GM04504 (cell line): Measurements from ENCODE around the gene SGK1.
"Not testable (repeated sequence)": the region's sequence is repeated elsewhere in the genome, so short reads cannot be mapped to it uniquely, and the experiment has no call there.

Experiments used
- DNase-seq: peaks from one replicate; pipeline ENCODE4 v3.0.0-alpha.2; 2012; ENCODE audit warnings: low read depth

SGK1 gene

DNA sequence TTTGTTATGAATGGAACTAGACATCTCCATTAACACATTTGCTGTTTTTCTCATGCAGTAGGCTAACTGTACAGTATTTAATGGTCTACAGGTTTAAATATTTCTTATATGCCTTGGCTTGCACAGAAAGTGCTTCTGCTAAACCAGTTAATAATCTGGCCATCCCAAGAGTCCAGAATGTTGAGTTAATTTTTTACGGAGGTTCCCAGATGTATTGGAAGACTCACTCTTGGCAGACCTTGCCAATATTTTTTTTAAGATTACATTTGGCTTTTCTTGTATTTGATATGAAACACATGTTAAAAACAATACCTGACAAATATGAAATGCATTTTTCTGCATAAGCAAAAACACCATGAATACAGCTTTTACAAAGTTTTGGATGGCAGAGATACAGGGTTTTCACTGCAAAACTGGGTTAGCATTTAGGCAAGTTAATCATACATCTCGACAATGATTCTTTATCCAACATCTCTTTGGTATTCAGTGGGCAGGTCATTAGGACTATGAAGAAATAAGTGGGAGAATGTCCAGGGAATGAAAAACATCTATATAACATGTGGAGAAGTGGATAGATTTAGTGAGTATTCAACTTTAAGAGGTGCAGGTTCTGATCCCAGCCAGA, 94.0 kb downstream of the SGK1 start:
- peak; percentile 48 for DNase-seq

GRCh38 chr6:134221250-134221649, 96.7 kb downstream of the SGK1 start:
- DNase-seq: no peak

DNA sequence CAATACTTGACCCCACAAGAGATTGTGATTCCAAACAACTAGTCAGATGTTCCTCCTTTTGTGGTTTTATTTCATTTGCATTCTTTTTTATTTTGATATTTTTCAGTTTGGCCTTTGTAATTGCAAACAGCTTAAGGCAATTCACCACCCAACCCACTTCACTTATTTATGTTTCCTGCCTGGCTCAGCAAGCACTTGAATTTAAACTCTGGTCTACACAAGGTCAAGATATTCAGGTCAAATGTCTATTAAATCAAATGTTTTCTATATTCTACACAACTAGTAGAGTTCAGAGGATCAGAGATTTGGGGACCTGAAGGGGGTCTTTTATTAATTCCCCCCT, 100.1 kb downstream of the SGK1 start:
- DNase-seq: no peak

GRCh38 chr6:134217105-134217797, 100.7 kb downstream of the SGK1 start:
- DNase-seq: peak; percentile 25

DNA sequence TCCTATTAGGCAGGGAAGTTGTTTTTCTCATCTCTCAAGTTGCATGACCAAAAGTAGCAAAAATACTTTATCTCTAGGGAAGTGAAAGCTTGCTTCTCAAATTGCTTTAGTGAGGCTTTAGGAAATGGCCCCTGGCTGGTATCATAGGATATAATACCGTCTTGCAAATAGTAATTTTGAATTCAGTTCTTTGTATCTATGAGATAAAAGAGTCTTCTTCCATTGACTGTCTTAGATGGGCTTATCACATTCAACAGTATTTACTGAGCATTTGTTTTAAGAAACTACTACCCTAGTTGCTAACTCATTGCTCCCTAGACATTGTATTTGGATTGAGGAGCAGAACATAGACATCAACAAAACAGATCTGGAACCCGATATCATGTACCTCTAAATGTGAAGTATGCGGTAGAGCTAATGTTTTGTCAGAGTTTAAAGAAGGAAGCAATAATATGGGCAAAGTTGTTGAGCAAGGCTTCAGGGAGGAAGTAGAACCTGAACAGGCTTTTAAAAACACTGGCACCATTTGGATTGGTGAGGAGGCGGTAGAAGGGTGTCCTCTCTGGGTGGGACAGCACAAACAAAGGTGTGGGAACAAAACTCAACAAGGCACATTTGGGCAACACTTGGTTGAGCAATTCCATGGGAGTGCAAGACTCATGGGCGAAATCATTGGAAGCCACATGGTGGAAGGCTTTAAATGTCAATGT, 101.5 kb downstream of the SGK1 start:
- DNase-seq: no peak

GRCh38 chr6:134213410-134213809, 104.5 kb downstream of the SGK1 start:
- not testable (repeated sequence) for DNase-seq

DNA sequence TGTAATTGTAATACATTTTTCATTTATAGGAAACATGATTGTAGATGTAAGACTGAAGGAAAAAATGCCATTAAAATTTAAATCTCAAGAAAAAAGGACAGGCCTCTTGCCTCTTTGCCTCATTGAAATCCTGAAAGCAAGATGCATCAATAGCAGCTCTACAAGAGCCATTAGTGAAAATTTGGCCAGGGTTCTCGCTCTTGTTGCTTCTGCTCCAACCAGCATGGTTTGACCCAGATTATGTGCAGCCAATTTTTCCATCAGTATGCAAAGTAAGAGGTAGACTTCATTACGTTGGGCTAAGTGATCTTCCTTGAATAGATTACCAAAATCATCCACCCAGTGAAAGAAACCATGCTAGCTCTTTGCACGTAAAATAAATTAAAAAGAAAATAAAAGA, 106.6 kb downstream of the SGK1 start:
- no peak for DNase-seq

DNA sequence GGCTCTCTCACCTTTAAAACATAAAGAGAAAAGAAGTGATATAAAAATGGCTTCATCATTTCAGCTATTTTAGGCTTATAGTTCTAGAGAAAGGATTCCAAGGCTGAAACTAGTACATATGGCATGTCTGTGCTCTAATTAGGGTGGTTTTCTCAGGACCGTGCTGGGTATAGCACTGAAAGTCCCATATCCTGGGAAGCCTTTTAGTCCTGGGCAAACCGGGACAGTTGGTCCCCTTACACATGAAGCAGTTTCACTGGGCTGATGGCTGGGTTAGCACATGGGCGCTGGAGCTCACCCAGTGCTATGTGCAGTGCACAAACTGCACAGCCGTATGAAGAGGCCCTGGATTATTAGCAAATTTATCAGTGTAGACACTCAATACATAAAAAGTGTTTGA, 110.5 kb downstream of the SGK1 start:
- no peak for DNase-seq

DNA sequence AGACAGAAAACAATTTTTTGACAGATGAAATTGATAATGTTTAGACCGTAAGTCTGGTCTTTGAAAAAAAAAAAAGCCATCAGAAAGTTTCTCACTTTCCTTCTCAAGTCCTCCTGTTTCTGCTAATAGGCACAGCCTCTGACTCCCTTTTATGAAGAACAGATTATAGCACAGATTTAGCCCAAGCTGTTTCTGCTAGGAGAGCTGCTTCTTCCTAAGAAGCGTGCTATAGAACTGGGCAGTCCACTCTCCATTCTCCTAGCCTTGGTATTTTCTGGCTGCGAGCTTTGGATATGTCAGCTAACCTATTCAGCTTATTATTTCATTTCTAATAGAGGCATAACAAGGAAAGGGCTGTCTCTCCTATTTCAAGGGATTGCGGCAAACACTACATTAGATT, 112.5 kb downstream of the SGK1 start:
- DNase-seq: no peak

DNA sequence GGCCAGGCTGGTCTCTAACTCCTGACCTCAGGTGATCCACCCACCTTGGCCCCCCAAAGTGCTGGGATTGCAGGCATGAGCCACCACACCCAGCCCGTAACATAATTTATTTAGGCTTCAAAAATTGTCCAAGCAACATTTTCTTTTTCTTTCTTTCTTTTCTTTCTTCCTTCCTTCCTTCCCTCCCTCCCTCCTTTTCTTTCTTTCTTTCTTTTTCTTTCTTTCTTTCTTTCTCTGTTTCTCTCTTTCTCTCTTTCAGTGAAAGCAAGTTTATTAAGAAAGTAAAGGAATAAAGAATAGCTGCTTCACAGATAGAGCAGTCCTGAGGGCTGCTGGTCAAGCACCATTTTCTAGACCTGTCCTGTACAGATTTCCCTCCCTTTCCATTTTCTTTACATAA, 113.2 kb downstream of the SGK1 start:
- DNase-seq: not testable (repeated sequence)

DNA sequence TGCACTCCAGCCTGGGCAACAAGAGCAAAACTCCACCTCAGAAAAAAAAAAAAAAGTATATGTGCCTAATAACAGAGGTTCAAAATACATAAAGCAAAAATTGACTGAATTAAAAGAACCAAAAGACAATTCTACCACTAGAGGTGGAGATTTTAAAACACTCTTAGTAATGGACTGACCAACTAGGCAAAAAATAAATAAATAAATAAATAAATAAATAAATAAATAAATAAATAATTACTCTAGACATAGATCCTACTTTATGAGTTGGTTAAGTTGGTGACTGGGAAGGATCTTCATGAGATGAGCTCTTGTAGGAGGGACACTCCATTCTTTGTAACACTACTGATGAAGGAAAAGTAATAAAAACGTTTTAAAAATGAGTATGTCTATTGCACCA, 113.9 kb downstream of the SGK1 start:
- no peak for DNase-seq

- DNase-seq: no peak
Measured at GRCh38 chr6:134201716-134202115, 116.2 kb downstream of the SGK1 start.

DNA sequence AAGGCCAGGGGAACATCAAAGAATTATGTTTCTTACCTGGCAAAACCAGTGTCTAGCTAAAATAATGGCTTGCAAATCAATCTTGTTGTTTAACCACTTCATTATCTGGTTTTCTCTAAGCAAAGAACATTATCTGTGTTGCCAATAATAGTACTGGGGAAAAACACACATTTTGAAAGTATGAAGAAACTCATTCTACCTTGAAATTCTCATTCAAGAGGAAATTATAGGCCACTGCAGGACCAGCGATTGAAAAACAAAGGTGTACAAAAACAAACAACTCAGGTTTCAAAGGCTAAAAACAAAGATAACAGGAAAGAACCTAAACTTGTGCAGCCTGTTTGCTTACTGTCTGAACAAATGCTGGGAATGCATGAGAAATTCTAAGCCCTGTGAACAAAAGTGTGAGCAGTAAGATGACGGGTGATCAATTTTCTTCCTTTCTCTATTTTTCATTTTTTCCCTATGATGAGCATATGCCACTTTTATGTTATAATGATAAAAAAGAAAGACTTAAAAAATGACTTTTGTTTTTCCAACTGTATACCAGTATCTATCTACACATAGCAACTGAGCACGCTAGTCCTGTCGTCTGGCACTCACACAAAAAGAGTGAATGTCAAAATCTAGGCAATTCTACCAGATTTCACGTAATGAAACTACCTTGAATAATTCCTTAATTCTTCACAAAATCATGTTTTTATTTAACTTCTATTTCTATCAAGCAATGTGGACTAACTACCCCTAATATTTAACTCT, 117.9 kb downstream of the SGK1 start:
- no peak for DNase-seq

GRCh38 chr6:134198093-134198492, 119.8 kb downstream of the SGK1 start:
- no peak for DNase-seq

GRCh38 chr6:134197685-134198084, 120.2 kb downstream of the SGK1 start:
- DNase-seq: not testable (repeated sequence)

DNA sequence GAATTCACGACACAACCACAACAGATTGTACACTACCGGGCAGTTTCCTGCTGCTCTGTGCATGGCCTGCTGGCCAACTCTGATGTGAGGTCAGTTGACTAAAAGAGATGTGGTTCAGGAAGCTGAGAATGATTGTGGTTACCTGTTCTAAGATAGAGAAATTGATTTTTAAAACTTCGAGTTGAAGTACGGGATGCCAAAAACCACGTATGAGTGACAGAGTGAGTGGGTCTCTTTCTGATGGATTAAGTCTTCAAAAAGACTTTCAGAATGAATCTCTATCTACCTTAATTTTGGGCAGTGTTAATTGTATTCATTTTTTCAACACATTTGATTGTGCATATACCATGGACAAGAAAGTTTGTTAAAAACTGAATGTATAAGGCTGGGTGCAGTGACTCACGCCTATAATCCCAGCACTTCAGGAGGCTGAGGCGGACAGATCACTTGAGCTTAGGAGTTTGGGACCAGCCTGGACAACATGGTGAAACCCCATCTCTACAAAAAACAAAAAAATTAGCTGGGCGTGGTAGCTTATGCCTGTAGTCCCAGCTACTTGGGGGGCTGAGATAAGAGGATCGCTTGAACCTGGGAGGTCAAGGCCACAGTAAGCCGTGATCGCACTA, 121.2 kb downstream of the SGK1 start:
- DNase-seq: no peak

DNA sequence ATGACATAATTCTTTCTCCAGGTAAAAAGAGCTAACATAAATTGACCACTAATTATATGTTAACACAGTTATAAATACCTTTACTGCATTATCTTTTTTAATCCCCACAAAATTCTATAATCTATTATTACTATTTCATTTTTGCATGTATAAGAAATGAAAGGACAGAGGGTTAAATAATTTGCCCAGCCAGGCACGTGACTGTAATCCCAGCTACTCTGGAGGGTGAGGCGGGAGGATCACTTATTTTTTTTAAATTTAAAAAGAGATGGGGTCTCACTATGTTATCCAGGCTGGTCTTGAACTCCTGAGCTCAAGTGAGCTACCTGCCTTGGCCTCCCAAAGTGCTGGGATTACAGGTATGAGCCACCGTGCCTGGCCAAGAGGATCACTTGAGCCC, 121.9 kb downstream of the SGK1 start:
- DNase-seq: no peak

DNA sequence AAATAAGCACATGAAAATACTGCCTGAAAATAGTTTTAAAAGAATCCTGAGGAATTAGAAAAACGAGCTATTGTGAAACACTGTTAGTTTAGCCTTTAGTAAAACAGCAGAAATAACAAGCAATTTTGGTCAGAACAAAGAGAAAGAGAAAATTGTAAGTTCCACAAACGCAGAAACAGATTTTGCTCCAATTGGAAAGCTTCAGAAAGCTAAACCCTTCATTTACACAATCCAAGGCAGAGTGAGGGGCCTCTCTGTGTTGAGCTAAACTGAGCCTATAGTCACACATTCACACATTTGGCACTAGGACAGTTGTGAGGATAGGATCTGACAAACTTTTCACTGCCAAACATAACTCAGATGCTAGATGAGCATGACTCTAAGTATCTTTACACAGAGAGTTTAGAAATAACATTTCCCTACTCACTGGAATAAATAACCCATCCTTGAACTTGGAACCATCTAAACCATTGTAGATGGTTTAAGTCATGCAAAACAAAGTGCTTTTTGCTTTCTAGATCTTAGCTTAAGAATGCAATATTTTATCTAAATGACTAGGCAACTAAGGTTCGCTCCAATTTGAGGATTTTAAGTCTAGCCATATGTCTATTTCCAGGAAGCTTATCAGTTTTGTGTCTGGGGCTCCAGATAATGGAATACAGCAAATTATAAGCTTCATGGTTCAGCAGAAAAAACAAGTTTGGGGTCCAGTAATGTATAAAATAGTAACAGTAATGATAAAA, 122.6 kb downstream of the SGK1 start:
- no peak for DNase-seq

- DNase-seq: no peak
Measured at GRCh38 chr6:134193536-134194498, 124.1 kb downstream of the SGK1 start.

DNA sequence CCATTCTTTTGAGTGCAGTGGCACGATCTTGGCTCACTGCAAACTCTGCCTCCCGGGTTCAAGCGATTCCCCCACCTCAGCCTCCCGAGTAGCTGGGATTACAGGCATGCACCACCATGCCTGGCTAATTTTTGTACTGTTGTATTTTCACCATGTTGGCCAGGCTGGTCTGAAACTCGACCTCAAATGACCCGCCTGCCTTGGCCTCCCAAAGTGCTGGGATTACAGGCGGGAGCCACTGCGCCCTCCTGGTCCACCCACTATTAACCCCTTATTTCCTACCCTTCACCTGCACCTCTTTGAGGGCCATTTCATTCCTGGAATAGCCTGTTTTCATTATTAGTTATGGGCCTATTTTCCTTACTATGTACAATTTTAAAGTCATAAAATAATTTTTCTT, 125.3 kb downstream of the SGK1 start:
- not testable (repeated sequence) for DNase-seq
